Left renal pelvis (tissue), 4 donors: ENCODE results near the gene LRRC74A. TPM values are rescaled to one million over a fixed set of nuclear protein-coding genes. Genes with fewer than 3 reads are reported as not detected.

Experiments used
- DNase-seq, 4 donors: peaks; one replicate each; pipeline ENCODE4 v3.0.0-alpha.2; 2013; ENCODE audit warnings: low read depth in 4 of 4, low spot score in 3 of 4
- polyA plus RNA-seq, 4 donors: library from polyadenylated mRNA; unstranded; fragments of 120-200 nt; gene quantifications; one replicate each; pipeline ENCODE4 v1.2.1, GENCODE V29; 2013; ENCODE audit not compliant: insufficient read length in 4 of 4

The LRRC74A gene
- polyA plus RNA-seq, 4 donors = not detected

DNA sequence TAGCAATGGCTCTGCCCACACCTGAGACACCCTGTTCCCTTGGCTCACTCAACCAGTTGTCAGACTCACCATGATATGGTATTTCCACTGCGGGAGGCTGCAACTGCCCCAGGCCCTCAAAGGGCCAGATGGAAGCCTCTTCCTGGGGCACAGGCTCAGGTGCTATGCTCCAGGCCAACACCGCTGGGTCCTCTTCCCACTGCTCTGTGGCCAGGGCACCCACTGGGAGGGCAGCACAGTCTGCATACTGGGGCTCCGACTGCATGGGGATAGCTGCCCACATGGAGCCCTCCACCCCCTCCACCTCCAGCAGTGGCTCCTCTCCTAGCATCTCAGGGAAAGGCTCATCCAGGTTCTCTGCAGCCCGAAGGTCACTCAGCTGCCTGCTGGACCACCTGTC, 17.2 kb upstream of the LRRC74A start:
- DNase-seq = no peak

GRCh38 chr14:76810525-76810924, 15.7 kb upstream of the LRRC74A start:
- DNase-seq = no peak

DNA sequence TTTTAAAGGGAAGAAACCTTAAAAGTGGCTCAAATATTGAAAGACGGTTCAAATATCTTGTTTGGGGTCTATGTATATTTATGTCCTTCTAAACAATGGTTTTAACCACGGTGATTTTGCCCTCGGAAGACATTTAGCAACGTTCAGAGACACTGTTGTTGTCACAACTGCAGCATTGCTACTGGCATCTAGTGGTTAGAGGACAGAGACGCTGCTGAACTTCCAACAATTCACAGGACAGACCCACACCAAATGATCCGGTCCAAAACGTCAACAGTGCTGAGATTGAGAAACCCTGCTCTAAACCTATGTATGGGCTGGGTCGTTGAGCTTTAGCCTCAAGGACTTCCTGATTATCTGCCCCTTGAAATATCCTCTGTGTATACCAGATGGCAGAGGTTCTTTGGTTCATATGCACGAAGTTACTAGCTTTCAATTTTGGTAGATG, 15.2 kb upstream of the LRRC74A start:
- DNase-seq = no peak

DNA sequence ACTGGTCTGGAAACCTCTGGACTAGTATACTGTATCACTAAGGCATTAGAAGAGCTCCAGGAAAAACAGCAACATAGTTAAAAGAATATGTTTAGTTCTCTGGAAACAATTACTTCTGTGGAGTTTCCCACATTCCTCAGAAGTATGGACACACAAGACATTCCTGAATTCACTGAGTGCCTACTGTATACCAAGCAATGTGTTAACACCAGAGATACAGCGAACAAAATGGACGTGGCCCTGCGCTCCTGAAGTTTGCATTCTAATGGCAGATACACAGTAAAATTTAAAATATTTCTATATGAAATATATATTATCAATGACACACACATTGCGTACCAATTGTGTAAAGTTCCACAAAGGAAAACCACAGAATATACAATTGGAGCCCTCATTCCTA, 14.6 kb upstream of the LRRC74A start:
- DNase-seq = no peak

GRCh38 chr14:76812093-76812421, 14.2 kb upstream of the LRRC74A start:
- DNase-seq = no peak

- peak; percentile 78 to 90 (median 84) for DNase-seq
Measured at GRCh38 chr14:76812422-76813383, 13.5 kb upstream of the LRRC74A start, which contains the start of gene ANGEL1. ANGEL1 (minus strand) TSS chr14:76812882; CDS start chr14:76812827, 55 bp downstream.

DNA sequence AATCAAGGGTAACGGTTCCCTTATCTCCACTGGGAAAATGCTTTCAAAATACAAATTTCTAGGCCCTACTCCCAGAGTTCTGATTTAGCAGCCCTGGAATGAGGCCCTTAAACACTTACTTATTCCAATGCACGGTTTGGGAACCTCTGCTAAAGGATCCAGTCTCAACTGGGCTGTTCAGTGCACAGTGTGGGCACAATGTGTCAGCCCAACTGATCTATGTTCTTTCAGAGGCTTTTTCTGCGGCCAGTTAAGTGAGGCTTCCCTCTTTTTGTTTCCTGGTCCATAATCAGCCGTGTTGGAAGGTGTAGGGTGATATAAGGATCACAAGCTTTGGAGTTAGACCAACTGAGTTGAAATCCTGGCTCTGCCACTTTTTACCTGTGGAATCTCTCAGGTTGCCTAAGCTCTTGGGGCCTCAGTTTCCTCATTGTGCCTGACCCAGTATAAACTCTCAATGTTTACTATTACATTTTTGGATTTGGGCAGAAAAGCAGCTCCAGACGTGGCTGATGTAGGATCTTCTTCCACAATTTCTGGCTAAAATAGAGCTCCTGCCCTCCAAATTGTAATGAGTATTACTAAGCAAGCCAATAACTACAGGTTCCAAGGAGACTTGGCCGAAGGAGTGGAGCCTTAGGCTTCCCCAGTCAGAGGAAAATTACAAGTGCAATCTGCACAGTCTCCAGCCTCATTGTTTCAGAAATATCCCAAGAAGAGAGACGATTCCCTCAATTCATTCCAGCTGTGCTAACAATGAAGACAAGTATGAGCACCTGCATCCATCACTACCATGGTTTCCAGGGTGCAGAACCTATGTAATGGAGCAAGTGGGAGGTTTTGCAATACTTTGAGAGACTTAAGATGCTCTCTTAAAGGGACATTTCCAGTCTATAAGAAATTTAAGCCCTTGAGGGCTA, 11.2 kb upstream of the LRRC74A start:
- DNase-seq = no peak

GRCh38 chr14:76820700-76821099, 5.5 kb upstream of the LRRC74A start:
- DNase-seq = no peak

DNA sequence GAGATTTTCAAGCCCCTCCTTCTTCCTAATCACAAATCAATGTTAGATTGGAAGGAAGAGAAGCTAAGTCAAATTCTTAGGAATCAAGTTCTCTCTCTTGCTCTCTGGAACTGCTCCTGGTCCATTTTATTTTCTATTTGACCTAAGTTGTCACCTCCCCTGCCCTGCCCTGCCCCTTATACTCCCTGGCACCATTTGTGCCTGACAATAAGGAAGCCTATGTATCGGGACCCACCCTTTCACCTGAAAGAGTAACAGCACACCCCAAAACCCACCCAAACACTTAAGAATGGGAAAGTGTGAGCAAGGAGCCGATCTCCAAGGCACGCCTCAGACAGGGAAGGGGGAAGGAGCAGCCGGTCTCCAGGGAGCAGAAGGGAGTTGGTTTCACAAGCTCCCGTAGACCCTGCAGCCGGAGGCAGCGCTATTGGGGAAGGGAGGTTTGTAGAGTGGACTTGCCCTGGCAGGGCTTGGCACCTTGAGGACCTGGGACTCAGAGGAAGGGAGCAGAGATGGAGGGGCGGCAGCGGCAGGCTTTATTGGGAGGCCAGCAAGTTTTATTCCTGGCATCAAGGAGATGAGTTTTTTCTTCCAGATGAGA, 1.6 kb downstream of the LRRC74A start:
- DNase-seq = no peak

DNA sequence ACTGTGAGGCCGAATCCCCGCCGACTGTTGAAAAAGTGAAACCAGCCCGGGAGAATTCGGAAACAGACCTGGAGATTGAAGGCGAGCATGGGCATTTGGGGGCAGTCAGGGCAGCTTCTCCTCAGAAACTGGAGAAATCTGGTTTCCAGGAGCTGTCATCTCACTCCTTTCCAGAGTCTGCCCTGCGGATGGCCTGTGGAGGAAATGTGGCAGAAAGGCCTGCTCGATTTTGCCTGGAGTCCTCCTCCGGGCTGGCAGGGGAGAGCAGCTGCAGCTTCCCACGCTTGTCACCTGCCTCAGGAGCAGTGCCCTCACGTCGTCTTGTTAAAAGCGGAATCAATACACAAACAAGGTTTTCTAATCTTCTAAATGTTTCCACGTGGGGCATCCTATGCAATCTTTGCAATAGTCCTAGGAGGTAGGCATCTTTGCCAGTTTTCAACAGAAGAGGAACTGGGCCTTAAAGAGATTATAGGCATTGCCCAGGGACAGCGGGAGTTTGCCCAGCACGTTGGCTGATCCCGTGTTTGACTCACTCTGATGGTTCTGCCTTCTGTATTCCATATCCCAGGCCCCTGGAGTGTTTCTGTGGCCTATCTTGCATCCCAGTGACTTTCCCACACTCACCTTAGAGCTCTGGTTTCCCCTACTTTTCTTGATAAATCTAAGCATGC, 2.3 kb downstream of the LRRC74A start:
- DNase-seq = no peak

DNA sequence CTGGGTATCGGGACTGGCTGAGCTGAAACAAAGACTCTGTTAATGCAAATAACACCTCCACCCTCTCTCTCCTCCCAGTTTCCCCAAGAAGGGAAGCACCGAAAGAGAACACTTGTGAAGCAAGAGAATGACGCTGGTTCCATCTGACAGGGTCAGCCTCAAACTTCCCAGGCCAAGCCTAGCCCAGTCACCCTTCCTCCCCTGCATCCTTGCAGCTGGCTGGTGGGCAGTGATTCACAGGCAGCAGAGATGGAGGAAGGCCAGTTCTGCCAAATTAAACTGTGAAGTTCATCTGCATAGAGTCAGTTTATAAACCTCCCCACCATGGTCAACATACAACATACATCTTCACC, 2.8 kb downstream of the LRRC74A start:
- DNase-seq = no peak

GRCh38 chr14:76829650-76830421, 3.6 kb downstream of the LRRC74A start:
- DNase-seq = no peak

DNA sequence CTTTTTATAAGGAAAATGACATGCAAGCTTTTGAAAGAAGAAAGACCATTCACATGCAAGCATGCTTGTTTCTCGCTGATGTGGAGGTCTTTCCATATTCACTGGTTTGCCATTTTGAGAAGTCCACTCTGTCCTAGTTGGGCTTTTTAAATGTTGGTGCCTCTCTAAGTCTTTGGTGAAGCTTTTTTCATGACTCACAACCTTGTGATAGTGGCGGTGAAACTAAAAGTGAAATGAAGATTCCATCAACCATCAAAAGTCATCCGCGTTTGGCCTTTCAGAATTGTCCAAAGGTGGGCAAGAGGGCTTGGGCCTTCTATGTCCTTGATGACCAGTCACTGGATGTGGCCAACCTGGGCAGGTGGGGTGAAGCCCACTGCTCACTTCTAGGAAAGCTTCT, 4.3 kb downstream of the LRRC74A start:
- no peak for DNase-seq

- DNase-seq = no peak
Measured at GRCh38 chr14:76832503-76832988, 6.3 kb downstream of the LRRC74A start.

DNA sequence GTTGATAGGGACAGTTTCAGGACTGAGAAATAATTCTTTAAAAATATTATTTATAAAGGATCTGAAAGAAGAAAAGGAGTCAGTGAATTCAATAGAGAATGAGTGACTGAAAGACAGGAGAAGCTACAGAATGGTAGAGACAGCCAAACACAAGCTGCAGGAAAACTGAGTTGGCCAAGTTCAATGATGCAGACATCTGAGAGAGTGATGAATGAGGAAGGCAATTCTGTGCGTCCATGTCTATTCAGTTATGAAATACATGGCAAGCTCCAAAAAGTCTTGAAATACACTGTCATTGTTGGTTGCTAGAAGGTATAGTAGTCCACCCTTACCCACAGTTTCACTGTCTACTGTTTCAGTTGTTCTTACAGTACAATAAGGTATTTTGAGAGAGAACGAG, 6.8 kb downstream of the LRRC74A start:
- DNase-seq = no peak

GRCh38 chr14:76834241-76834661, 8.0 kb downstream of the LRRC74A start:
- no peak for DNase-seq

DNA sequence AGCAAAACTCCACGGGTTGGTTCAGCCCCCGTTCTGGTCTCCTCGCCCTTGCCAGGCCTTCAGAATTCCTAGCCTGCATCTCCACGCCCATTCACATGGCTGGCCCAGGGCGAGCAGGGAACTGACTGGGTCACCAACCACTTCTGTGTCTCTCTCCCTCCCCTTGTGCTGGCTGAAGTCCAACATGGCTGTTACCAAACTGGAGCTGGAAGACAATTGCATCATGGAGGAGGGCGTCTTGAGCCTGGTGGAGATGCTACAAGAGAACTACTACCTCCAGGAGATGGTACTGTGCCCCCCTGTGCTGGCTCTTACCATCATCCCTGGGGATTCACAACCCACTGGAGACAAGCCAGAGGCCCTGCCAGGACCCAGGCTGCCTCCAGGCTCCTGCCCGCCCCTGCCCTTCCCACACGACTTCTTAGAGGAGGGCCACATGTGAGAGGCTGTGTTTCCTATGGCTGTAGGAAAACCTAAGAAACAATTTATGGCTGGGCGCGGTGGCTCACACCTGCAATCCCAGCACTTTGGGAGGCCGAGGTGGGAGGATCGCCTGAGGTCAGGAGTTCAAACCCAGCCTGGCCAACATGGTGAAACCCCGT, 9.9 kb downstream of the LRRC74A start:
- DNase-seq = no peak

DNA sequence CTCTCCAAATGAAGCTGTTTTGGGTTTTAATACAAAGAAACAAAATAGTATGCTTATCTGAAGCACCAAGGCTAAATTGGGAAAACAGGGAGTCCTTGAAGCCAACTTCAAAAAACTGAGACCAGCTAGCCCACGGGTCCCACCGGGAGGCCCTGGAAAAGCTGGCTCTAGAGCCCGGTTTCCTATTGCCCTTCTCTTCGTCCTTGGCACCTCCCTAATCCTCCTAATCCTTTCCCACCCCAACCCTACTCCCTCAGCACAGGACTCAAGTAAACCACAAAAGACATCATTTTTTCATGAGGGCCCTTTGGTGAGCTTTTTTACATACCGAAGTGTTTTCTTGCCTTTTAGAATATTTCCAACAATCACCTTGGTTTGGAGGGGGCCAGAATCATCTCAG, 11.3 kb downstream of the LRRC74A start:
- DNase-seq = no peak

DNA sequence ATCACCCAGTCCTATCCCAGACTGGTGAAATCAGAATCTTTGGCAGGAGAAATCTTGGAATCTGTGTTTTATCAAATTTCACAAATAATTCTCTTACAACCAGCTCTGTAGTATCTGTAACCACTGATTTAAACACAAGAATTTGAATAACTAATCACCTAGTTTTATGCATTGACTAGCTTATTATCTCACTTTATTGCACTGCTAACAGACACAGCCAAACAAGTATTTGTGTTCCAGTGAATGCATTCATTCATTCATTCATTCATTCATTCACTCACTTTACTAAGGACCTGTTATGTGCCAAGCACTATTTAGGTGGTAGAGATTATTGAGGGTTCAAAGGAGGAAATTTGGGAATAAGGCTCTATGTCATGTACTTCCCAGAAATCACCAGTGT, 16.2 kb downstream of the LRRC74A start:
- DNase-seq = no peak
